ENCODE results near the gene GRIK4.
"Not testable (repeated sequence)": the region's sequence is repeated elsewhere in the genome, so short reads cannot be mapped to it uniquely, and the experiment has no call there.

The GRIK4 gene

DNA sequence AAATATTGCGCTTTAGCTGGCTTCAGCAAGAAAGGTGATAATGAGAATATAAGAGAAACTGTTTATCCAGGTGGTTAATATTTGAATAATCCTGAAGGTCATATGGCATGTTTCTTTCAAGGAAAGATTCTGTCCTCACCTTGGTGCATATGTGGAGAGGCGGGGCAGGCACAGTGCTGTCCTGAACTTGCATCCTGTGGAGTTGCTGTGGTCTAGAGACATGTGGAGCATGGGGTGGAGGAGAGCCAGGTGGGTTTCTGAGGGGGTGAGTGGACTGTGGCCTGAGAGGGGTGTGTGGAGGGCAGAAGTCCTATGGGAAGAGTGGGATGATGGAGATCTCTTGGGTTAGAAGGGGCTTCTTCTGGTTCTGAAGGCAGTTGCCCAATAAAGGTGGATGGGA is 65.5 kb downstream of the GRIK4 start:
- no peak for DNase-seq (ENCODE audit: low spot score)

DNA sequence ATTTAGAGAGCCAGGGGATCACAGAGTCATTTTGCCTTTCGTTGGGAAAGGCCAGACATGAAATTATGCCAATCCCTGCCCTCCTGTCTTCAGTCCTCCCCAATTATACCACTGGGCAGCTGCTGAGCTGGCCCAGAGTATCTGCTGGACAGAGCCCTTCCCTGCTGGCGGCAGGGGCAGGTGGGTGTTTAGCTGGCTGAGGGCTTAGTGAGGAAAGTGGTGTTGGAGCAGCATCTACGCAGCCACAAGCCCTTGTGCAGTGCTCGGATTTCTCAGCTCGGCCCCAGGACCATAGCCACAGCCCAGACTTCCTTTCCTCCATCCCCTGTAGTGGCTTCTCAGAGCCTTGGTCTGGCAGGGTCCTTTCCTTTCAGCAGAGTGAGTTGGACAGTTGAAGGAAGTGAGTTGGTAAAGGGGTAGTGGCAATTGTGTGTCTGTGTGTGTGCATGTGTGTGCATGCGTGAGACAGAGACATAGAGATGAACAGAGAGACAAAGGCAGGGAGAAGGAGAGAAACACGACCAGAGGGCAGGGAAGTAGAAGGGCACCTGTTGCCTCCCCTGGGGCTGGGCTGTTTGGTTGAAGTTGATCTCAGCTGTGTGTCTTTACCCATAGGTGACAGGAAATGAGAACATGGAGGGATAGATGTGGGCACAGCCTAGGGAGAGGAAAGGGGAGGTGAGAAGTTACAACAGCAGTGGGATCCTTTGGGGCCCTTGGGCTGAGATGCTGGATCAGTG is 66.2 kb downstream of the GRIK4 start:
- DNase-seq (ENCODE audit: low spot score) = no peak

DNA sequence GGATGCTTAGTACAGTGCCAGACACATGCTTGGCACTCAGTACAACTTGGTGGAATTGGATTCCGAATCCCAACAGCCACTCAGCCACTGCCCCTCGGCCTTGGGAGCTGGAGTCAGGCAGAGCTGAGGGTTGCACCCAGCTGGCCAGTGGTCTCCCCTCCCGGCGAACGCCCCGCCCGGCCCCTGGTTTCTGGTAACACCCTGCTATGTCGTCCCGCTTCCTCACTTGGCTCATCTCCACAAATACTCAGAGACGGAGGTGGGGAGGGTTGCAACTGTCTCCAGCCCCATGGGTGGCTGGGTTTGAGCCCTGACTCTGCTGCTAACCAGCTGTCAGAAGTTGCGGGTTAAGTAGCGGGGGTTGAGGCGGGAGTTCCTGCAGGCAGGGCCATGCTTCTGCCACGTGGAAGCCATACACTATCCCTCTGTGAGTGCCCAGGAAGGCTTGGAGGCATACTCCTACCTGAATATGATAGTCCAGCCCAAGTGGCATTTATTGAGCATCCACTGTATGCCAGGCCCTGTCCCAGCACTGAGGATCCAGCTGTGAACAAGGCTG is 67.1 kb downstream of the GRIK4 start:
- no peak for DNase-seq (ENCODE audit: low spot score)

DNA sequence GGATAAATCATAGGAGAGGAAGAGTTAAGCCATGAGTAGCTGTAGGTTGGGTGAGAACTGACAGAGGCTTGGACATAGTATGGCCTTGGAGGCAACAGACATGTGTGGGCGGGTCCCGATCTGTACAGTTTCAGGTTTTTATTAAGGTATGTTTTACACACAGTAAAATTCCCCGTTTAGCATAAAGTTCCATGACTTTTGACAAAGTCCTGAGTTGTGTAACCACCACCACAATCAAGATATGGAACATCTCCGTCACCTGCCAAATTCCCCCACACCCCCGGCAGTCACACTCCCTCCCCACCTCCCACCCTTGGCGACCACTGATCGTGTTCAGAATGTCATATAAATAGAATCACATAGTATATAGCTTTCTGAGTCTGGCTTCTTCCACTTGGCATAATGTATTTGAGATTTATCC is 68.1 kb downstream of the GRIK4 start:
- no peak for DNase-seq (ENCODE audit: low spot score)

DNA sequence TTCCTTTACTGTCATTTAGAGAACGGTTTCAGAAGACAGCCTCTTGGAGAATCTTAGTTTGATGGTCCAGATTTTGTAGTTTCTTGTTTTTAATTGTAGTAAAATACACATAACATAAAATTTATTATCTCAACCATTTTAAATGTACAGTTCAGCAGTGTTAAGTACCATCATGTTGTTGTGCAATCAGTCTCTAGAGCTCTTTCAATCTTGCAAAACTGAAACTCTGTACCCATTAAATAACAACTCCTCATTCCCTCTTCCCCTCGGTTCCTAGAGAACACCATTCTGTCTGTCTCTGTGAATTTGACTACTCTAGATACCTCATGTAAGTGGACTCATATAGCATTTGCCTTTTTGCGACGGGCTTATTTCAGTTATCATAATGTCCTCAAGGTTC is 69.8 kb downstream of the GRIK4 start:
- no peak for DNase-seq (ENCODE audit: low spot score)

DNA sequence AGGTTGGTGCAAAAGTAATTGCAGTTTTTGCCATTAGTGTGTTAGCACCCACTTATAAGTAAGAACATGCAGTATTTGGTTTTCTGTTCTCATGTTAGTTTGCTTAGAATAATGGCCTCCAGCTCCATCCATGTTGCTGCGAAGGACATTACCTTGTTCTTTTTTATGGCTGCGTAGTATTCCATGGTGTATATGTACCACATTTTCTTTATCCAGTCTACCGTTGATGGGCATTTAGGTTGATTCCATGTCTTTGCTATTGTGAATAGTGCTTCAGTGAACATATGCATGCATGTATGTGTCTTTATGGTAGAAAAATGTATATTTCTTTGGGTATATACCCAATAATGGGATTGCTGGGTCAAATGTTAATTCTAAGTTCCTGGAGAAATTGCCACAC is 71.0 kb downstream of the GRIK4 start:
- DNase-seq (ENCODE audit: low spot score) = not testable (repeated sequence)

DNA sequence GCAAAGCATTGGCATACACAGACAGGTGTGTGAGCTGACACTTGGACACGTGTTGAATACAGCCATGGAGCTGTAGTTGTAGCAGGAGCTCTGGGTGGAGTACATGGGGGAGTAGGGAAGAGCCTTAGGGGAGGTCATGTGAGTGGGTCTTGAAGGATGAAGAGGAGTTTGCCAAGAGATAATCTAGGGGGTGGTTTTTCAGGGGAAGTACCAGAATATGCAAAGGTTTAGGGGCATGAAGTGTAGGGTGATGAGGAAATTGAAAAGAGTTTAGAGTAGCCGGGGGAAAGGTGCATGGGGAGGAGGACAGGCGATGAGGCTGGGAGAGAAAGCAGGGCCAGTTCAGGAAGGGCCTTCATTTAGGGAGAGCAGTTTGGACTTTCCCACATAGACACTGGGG is 74.5 kb downstream of the GRIK4 start:
- DNase-seq (ENCODE audit: low spot score) = no peak

DNA sequence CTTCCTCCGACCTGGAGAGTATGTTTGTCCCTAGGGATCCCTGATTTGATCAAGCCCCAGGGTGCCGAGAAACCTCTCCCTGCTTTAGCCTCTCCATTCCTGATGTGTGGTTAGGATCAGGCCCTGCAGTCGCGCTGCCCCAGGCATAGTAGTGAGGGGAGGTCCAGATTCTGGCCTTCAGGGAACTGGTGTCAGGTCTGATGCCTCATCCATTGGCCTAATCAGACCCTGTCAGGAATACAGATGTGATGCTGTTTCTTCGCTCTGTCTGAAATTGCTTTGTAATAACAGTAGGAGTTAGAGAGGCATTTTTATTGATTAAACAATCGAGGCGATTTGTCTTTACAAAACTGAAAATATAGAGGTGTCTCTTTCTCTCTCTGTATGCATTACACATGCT is 75.2 kb downstream of the GRIK4 start:
- no peak for DNase-seq (ENCODE audit: low spot score)

DNA sequence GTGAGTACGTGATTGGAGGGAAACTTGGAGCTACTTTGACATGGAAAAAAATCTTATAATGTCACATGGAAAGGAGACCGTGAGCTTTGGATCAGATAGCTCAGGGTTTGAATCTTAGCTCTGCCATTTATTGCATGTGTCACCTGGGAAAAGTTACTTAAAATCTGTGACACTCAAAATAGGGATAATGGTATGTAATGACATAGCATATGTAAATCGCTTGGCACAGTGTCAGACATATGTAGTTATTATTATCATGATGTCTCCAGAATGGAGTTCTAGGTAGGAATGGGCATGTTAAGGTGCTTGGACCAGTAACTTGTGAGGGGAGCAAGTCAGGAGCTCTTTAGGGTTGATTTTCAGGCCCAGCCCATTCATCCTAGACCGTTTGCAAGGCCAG is 75.8 kb downstream of the GRIK4 start:
- DNase-seq (ENCODE audit: low spot score) = no peak

DNA sequence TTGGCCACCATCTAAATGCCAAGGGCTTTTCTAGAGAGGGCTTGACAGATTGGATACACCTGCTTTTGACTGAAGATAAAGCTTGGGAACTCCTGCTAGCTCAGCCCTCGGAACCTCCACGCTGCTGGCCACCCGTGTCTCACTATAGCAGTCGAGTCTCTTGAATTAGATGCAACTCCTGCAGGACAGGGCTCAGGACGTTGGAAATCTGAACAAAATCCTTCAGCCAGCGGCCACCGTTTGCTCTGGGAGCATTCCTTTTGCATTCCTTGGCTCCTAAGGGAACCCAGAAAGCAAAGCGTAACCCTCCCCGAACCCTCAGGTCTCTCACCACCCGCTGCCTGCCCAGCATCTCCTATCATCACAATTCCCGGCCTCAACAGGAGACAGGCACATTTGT is 77.8 kb downstream of the GRIK4 start:
- DNase-seq (ENCODE audit: low spot score) = no peak

DNA sequence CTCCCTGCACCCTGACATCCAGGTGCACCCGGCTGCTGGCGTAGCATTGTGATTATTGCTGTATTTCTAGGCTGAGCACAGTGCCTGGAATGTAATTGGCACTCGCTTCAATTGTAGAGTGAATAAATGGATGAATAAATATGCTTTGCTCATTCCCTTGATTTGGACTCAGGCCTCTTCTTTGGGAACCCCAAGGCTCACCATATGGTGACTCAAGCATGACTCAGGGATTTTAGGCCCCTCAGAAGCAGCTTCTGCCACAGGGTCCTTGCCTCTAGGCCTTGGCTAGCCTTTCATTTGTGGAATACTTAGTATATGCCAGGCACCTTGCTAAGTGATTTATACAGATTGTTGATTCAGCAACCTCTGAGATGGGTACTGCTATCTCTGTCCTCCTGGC is 78.9 kb downstream of the GRIK4 start:
- no peak for DNase-seq (ENCODE audit: low spot score)

DNA sequence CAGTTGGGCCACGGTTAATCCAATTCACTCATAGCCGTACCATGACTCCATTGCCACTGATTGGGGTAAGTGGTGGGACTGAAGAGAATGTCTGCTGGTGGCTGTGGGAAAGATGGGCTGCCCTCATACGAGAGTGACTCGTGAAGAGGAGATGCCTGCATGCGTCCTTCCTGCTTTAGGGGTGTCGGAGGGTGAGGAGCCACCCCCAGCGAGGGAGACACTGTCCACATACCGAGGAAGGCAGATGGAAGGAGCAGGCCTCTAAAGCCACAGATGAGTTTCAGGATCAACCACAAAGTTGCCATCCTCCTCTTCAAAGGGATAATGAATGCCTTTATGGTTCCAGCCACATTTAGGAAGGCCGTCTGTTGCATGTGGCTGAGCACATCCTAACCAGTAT is 83.2 kb downstream of the GRIK4 start:
- DNase-seq (ENCODE audit: low spot score) = no peak

DNA sequence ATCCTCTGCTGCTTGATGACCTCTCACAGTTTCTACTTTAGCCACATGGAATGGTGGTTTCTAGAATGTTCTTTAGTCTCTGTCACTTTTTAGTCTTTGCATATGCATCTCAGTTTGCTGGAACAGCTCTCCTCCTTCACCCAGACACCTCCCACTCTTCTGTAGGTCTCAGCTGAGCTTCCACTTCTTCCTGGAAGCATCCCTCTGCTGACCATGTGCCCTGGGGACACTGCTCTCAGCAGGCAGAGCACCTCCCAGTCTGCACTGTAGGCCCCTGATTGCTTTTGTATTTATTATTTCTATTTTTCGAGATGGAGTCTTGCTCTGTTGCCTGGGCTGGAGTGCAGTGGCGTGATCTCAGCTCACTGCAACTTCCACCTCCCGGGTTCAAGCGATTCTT is 84.0 kb downstream of the GRIK4 start:
- DNase-seq (ENCODE audit: low spot score) = no peak

DNA sequence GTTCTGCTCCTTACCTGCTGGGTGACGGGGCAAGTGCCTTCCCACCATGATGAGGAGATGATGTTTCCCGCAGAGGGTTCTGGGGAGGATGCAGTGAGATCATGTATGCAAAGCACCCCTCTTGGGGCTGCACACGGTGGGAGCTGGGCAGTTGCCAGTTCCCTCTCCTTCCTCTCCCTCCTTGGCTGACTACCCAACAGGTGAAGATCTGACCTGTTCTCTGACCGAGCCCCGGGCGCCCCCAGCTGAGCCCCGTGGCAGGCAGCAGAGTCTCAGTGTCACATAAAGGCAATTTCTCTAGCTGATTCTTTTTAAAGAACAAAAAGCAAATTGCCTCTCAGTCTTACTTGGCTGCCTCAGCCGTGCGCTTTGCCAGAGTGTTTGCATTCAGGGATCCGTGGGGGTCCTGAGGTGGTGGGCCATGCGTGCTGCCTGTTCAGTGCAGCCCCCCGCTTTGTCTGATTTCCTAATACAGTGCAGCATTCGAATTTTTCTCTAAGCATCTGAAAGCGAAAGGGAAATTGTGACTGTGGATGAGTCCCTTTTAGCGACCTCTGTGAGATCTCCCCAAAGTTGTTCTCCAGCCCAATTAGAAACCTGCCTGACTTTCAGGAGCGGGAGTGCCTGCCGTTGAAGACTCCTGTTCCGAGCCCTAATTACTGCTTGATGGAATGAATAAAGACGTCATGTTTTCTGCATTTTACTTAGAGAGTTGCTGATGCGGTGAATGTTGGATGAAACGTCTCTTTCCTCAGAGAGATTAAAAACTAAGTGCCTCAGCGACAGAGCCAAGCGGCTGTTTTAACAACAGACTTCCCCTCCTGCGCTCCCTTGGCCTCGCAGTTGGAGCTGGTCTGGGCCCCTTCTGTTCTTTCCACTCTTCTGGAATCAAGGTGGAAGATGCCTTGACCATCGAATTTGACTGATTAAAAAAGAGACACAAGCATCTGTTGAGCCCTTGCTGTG is 86.0 kb downstream of the GRIK4 start:
- no peak for DNase-seq (ENCODE audit: low spot score)

DNA sequence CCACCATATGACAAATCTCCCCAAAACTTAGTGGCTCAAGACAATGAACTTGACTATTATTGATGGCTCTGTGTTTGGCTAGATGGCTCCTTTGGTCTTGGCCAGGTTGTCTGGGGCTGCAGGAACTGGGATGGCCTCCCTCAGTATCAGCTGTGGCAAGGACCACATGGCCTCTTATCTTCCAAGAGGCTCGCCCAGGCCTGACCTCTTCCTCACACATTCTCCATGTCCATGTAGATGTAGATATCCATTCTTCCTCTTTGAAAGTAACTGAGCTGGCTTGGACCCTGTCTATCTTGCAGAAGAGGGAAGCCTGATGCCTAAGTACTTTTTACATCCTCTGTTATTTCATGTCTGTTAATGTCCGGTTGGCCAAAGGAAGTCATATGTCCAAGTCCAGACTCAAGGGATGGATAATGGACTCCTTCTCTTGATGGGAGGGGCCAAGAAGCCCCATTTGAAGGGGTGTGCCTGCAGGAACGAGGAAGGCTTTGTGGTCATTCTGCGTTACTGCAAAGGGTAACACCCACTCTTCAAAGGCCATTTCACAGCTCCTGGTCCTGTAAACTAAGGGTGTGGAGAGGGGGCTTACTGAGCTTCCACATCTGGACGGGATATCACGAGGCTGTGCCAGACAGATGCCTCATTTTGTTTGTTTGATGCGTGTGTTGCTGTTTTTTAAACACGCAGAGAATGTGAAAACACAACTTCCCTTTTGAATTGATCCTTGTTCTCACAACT is 87.1 kb downstream of the GRIK4 start:
- DNase-seq (ENCODE audit: low spot score) = no peak

DNA sequence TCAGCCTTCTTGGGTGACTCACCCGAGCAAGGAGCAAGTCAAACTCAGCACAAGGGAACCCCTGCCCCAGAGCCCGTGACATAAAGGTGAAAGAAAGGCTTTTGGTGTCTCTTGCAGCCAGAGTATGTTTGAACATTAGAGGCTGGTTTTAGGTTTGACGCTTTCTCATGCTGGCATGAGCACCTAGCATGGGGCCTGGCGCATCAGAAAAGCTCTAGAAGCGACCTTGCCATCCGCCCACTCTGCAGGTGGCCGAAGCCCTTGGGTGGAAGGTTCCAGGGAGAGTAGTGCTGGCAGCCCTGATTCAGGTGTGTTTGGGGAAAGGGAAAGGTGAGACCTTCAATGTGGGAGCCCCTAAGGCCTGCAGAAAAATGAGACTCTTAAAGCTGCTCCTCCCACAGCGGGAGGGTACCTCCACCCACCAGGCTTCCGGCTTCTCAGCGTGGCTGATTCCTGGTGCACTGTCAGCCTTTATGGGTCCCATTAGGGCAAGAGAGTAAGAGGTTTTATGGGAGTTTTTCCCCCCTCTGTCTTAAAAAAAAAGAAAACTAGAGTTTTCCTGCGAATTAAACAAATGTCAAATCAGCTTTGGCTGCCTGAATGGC is 88.4 kb downstream of the GRIK4 start:
- DNase-seq (ENCODE audit: low spot score) = no peak

DNA sequence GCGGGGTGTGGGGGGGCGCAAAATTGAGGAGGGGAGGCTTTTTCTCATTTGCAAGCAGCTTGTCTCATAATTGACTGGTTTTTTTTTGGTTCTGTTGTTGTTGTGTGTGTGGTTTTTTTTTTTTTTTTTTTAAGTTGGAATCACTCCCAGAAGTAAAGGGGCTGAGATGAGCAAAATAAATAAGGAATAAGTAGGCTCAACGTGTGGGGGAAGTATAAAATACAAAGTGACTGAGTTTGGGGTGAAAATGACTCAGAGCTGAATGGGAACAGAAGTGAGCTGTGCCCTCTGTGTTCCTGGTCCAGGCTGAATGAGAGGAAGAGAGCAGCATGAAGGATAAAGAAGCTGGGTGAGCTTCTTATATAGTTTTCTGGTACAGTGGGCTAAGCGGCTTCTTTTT is 90.0 kb downstream of the GRIK4 start:
- DNase-seq (ENCODE audit: low spot score) = no peak

DNA sequence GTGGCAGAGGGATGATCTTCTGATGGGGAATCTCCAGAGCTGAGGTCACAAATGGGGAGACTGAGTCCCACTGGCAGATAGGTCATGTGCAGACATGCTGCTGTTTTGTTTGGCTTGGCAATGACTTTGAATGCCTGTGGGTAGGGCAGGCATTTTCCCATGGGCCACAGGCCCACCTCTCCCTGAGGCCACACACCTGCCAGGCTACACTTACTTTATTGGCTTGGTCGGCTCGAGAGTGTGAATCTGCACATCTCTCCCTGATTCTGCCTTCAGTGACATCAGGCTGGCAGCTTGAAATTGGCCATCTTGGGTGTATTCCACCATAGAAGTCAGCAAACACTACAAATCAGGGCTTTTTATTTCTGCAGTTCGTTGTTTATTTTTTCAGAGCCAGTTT is 91.5 kb downstream of the GRIK4 start:
- DNase-seq (ENCODE audit: low spot score) = no peak

DNA sequence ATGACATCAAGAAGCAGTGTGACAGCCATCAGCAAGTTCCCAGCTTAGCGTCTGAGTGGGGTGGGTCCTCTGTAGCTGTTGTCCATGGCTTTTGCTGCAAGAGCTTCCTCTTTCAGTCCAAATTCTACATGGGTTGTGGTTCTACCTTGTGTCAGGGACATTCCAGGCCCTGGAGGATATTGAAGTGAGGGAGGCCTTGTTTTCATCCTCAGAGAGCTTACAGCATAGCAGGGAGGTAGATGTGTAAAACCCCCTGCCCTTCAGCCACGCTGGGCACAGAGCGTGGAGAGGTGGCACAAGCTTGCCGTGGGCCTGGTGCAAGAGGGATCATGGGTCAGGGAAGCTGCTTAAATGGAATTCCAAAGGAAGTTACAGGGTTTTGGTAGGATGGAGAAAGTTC is 93.9 kb downstream of the GRIK4 start:
- no peak for DNase-seq (ENCODE audit: low spot score)

DNA sequence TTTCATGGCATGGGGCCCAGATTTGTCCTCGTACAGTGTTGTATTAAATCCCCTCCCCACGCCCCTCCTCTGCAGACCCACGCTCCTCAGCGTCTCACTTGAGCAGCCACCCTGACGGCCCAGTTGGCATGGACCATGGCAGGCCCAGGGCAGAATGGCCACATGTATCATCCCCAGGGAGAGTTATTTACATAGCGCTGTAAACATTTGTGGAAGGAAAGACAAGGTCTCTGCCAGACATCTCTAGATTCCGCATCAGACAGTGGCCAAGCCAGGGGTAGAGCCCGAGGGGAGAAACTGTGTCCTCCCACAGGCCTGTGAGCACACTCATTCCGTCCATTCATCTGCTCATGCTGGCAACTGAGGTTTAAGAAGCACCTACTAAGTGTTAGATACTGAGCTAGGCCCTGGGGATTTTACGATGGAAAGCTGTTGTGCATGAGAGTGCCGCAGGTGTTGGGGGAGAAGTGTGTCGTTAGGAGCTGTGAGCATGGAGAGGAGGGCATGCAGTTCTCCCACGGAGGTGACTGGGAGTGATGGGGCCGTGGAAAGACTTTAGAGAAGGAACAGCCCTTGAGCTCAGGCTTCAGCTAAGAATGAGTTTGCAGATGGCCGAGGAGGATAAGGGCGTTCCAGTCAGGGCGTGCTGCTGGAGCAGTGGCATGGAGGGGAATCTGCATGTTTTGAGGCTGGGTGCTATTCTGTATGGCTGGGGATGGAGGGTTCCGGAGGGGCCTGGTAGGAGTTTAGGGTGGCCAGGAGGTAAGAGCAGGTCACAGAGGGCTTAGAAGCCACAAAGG is 94.9 kb downstream of the GRIK4 start:
- no peak for DNase-seq (ENCODE audit: low spot score)

DNA sequence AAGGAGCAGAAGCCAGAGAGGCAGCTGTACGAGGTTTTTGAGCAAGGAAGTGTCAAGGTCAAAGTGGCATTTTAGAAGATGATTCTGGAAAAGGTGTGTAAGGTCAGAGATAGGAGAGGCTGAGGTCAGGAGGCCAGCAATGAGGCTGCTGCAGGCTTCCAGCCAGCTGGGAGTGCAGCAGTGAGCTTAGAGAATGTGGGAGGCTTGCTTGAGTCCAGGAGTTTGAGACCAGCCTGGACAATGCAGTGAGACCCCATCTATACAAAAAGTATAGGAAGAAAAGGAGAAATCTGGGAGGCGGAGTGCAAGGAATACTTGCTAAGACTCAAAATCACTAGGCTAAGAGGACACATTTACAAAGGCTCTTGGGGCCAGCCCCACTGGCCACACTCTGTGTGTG is 96.5 kb downstream of the GRIK4 start:
- DNase-seq (ENCODE audit: low spot score) = no peak

Measured in hematopoietic multipotent progenitor cell treated with erythropoietin and hydrocortisone succinate and interleukin-3 and kit ligand, for 17 days (in vitro differentiated cells).